ENCODE data around the gene SYNGAP1.
"Not testable (repeated sequence)": the region's sequence is repeated elsewhere in the genome, so short reads cannot be mapped to it uniquely, and the experiment has no call there.

DNA sequence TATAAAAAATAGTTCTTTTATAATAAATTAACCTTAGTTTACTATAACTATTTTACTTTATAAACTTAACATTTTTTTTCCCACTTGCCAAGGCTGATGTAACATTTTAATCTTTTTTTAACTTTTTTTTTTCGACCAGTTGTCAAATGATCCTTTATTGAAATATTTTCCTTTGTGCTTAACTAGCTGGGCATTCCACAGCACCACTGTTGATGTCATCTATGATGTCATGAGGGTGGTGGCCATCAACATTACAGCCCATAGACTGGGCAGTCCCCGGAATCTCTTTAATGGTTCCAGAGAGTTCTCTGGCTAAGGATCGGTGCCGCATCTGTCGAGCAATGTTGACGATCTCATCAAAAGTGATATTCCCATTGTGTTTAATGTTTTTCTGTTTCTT is 20.0 kb upstream of the SYNGAP1 start:
- TF ChIP-seq, protein P1, sequence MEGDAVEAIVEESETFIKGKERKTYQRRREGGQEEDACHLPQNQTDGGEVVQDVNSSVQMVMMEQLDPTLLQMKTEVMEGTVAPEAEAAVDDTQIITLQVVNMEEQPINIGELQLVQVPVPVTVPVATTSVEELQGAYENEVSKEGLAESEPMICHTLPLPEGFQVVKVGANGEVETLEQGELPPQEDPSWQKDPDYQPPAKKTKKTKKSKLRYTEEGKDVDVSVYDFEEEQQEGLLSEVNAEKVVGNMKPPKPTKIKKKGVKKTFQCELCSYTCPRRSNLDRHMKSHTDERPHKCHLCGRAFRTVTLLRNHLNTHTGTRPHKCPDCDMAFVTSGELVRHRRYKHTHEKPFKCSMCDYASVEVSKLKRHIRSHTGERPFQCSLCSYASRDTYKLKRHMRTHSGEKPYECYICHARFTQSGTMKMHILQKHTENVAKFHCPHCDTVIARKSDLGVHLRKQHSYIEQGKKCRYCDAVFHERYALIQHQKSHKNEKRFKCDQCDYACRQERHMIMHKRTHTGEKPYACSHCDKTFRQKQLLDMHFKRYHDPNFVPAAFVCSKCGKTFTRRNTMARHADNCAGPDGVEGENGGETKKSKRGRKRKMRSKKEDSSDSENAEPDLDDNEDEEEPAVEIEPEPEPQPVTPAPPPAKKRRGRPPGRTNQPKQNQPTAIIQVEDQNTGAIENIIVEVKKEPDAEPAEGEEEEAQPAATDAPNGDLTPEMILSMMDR (conservative IDR thresholded peaks at IDR 0.05; ENCODE audit: low read depth, low read length): not testable (repeated sequence)
- TF ChIP-seq EZH2phosphoT487 (IDR thresholded peaks at IDR 0.05; ENCODE audit: borderline replicate concordance, low read length); EZH2 (IDR thresholded peaks at IDR 0.05; ENCODE audit: low read length, unreplicated experiment): not testable (repeated sequence)
